GM18909 (cell line): ENCODE data around the gene PRSS23.
A peak's percentile ranks its signal among the peaks of the same experiment; 100 is the strongest.

Experiments
- ATAC-seq: cut with Tn5 transposase; IDR thresholded peaks from one replicate; pipeline ENCODE4 v1.9.1; 2021; ENCODE audit warnings: mild to moderate bottlenecking; ENCODE audit not compliant: unreplicated experiment, poor library complexity

PRSS23 gene

DNA sequence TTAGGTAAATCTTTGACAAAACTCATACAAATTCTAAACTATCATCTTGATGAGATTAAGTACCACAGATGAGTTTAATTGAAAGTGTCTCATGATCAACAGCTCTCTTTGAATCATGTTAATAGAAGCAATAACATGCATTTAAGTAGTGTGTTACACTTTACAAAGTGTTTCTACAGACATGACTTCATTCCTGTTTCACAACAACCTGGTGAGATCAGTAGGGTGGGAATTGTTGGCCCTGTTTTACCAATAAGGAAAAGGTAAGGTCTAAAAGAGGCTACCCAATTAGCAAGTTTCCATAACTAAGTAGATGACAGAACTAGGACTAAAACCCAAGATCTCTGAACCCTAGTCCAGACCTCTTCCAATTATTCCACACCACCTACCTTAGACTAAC lies 12.7 kb upstream of the PRSS23 start:
- no peak for ATAC-seq

DNA sequence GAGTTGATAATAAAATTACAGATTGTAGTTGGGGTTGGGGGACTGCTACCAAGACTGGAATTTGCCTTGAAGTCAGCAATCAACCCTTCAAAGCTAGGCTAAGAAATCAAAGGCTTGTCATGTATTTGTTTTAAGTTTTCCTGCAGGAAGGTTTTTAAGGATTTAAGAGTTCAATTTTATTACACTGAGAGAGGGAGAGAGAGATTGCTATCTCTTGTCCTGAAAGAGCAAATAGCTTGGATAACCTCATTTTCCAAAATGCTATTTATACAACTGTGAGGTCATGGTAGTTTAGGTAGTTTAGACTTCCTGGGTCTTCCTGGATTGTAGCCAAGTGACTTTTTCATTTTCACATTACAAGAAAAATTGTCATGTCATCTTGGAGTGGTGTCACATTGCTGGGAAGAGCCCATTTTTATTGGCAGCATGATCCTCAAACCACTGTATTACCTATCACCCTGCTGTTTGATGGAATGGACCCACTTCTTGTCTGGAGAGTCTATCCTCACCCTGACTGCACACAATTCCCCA lies 10.1 kb upstream of the PRSS23 start:
- ATAC-seq: no peak

DNA sequence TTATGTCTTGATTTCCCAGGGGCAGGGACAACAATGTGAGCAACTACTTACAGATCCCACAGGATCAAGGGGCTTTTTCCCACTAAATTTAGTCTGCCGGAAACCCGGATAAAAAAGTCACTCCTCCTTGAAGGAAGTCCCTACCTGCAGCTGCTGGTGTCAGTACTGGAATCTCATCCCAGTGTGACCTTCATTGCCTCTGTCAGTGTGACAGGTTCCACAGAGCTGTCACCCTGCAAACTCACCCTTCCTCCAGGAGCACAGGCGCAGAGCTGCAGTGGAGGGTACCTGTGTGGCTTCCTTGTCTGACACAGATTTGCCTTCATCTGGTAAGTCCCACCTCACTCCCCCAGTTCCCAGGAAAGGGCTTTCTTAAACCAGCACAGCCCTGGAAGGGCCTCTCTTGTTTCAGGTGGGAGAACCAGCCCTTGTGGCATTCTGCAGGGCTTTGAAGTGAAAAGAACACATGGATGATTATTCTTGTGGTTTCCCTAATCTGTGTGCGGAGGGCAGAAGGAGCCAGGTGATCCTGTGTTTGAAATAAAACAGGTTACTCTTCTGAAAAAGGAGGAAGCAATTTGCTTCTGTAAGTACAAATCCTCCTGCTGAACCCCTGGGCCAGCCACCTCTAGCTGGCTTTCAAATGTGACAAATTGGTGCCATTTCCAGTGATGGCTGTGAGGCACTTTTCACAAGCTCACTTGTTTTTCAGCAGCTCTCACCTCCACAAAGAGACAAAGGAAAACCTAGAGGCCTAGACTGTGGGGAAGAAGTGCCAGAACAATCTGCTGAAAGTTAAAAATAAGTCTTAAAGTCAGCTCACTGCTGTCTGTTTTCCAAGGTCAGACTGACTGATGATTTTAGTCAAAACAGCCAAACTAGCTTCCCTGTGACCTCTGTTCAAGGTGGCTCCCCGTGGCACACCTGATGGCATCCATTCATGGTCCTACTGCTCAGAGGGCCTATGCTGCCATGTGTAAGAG lies 9.2 kb upstream of the PRSS23 start:
- no peak for ATAC-seq

DNA sequence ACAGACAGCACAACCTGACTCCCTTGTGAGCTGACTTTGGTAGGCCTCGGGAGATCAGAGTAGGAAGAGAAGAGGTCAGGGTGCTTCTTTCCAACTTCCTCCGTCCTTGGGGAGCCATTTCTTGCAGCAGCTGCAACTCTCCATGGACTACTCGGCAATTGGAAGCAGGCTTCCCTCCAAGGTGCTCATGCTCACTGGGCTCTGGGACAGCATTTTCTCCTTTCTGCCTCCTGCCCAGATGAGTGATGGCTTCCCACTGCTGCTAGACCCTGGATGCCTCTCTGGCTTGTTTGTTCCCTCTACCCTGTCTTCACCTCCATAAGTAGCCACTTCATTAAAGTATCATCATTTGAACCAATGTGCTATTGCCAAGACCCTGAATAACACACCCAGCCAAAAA lies 8.2 kb upstream of the PRSS23 start:
- ATAC-seq: no peak

DNA sequence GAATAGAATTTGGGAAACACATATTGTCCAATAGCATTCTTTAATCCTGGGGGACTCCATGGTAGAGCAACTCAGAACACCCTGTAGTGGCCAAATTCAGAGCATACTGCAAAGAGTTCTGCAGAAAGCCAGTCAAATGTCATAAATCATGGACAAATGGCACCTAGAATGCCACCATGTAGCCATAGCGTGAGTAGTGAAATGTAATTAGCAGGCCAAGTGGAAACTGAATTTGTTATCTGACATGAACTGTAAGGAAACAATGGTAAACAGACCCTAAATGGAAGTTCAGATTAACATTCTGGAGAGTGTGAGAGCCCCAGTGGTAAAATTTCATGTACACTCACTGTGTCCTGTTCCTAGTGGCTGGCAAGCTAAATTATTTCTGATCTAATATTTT lies 7.0 kb upstream of the PRSS23 start:
- no peak for ATAC-seq

DNA sequence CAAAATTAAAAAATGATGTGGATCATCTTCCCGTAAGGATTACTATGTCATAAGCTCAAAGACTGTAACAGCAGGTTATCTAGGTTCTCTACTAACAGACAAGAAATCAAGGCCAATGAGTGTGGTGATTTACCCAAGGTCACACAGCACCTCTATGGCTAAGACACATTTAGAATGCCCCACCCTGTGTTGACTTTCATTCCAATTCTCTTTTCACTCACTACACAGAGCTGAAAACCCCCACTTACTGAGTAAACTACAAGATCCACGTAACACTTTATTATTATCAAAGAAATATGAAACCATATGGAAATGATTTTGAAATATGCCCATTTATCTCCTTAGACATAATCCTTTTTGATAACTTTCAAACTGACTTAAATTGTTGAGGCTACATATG lies 4.8 kb upstream of the PRSS23 start:
- no peak for ATAC-seq

DNA sequence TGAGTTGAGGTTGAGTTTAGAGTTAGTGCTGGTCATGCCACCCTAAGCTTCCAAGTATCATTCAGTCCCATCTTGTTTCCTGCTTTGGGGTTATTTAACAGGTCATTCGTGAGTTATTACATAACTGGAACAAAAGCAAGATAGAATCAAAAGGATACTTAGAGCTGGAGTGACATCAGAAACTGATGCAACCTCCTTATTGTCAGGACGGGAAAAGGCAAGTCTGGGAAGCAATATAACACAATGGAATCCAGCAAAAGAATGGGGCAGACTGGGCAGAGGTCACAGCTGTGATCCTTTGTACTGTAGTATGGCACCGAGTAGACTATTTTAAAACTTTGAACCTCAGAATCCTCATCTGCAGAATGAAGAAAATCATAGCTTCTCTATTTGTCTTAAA lies 4.4 kb upstream of the PRSS23 start:
- ATAC-seq: no peak

DNA sequence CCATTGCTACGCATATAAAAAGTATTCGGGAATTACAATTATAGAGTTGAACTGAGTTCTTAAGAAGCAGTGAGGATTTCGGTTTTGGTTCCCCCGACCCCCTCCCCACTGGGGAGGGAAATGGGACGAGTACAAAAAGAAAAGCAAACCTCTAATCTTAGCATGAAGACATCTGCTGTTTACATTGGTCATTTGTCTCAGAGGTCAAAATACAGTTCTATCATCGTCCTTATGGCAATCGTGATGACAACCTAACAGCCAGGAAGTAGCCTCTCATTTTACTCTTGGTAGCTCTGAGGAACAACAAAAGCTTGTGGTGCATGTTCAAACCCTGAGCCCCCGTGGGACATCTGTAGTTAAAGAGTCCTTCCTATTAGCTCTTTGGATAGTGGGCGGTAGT lies 3.2 kb upstream of the PRSS23 start:
- no peak for ATAC-seq

DNA sequence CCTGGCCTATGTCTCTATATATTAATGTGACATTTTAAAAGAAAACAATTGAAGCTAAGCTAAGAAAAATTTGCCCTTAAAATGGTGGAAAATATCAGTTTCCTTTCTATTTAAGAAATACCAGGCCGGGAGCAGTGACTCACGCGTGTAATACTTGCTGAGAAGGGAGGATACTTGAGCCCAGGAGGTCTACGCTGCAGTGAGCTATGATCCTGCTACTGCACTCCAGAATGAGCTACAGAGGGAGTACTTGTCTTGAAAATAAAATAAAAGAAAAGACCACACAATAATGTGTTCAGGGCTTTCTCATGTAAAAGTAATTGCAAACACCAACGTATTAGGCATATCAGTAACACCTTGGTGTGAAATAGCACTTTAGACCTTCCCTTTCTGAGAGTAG lies 1.4 kb upstream of the PRSS23 start:
- ATAC-seq: no peak

DNA sequence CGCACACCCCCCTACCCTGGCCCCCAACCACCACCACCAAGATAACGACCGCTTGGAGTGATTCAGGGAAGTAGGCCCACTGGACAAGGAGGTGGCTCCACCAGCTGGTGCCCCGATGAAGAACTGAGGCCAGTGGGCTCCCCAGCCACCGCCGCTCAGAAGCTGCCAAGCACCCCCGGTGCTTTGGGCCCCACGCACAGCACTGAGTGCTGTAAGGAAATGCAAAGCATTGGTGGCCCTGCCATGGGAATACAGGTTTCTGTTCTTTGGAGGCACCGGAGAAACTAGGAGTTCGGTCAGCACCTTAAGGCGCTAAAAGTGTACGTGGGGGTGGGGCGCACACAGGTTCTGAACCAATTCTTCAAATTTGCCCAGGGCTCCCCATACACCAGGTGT lies 664 bp upstream of the PRSS23 start:
- no peak for ATAC-seq

DNA sequence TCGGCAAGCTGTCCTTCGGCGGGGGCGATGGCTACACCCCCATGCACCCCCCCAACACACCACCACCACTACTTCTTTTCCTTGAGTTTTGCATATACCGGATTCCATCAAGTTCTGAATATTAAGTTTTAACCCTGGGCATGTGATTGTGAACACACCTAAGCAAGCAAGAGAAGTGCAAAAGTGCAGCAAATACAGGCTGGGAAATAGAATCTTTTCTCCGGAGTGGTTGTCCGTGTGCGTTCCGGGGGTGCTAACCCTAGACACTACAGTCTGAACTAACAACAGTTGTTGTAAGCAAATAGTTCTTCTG lies 574 bp downstream of the PRSS23 start:
- ATAC-seq: no peak

DNA sequence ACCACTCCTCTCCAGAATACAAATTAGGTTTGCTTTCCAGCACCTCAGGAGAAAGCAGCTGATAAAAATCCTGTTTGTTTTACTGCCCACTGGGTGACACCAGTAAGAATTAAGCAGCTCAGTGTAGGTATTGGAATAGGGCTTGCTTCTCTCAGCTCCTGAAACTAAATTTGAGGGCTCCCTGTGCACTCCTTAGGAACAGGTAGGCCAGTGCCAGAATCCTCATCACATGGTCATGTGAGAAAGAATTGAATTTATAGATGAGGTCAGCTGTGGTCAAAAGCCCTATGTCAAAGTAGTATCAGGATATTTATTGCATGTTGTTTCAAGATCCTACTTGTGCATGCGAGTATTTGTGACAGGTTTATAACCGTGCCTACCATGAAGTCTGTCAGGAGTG lies 1.0 kb downstream of the PRSS23 start:
- ATAC-seq: no peak

DNA sequence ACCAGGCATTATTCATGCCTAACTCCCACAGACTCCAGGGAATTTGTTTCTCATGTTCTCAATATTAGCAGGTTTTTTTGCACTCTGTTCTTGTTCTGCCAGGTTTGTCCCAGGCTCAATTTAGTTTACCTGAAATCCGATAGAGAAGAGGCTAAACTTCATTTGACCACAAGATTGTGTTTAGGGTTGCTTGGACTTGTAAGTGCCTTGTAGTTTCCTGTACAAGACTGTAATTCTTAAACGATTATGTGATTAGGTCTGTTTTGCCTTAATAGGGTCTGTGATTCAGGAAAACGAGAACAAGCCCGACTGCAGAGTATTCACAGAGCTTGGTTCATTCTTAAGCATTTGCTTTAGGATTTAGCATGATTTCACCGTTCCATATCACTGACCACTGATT lies 1.8 kb downstream of the PRSS23 start:
- ATAC-seq: no peak

DNA sequence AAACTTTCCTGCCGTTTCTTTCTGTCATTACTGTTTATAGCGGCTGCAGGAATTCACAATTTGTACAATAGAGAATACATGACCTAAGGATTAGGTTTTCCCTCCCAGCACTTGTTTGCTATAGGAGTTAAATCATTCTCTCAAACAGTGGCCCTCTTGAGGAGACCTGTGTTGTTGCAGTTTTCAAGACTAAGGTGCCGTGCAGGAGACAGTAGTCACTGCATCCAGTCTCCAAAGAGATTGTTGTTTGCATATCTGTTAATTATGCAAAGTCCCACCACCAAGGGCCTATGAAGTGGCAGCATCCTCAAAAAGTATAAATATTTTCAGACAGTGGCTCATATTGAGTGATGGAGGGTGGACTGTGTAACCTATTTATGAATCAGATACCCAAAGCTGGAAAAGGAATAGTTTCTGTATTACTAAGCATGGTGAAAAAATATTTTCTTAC lies 2.3 kb downstream of the PRSS23 start:
- ATAC-seq: no peak

DNA sequence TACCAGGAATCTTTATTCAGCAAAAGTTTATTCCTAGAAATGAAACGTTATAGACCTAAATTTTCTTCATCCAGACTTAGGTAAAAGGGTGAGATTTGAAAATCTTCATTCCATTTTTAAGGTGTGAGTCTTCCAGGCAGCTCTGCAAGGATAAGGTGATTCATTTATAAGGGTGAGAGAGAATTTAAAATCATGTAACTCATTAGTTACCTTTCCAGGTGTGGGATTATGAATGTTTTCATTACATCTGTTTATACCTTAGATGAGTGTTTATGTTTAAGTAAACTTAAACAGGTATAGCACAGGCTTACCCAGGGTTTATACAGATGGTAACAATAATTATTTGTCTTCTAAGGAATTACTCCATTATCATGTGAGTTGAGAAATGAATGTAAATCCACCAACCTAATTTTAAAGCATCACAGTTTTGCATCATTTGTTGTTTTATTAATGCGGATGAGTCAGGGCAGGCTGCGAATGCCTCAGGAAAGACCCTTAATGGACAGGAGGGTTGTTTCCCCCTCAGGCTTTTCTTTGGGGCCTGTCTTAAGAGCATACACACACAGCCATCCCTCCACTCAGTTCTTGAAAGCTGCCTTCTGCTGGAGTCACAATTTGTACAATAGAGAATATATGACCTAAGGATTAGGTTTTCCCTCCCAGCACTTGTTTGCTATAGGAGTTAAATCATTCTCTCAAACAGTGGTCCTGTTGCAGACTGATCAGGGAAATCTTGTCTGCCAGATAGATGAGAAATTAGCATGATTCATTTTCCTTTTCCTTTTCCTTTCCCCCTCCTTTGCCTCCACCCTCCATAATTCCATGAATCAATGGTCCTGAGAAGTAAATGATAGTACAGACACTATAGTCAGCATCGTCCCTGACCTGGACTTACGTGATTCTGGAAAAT lies 3.0 kb downstream of the PRSS23 start:
- ATAC-seq: no peak

DNA sequence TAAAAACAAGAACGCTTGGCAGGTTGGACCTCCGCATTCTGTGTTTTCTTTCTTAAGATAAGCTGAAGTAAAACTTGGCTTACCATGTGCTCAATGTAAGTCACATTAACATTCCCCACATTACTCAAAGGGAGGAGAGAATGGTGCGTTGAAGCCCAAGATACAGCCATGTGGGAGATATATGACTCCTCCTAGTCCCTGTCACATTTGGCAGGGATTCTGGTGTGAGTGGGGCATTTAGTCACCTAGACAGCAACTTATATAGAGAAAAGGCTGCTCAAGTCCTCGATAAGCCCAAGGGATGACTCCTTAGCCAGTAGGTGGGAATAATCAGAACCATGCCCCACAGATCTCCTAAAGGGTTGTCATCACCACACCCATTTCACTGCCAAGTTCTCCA lies 4.6 kb downstream of the PRSS23 start:
- ATAC-seq: no peak

DNA sequence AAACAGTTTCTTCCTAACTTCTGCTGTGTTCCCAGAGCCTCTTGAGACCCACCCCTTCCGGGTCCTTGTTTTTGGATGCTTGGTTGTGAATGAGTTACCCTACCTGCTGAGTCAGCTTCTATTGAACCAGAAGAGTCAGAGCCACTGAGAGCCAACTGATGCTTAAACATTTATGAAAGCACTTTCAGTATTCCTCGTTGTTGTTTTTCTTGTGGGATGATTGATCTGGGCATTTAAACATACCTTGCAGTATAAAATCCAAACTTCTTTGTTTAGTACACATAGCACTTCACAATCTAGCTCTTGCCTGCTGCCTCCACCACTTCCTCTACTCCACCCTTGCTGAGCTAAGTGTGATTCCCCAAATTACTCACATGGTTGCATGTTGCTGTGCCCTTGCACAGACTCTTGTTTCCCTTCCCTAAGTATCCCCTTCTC lies 5.5 kb downstream of the PRSS23 start:
- ATAC-seq: peak; percentile 84

DNA sequence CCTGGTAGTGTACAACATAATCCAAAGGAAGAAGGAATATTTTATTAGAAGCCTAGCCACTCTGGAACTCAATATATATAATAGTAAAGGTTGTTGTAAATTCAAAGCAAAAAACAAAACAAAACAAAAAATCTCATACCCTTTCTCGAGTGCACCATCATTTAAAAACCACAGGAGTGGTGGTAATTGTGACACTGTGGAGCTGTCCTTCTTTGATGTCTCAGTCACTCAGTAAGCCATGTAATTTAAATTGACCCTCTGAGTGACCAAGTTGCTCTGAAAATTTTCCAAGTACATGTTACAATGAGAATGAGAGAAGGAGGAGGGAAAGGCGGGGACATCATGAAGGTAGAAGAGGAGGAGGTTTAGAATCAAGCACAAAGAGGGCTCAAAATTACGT lies 6.6 kb downstream of the PRSS23 start:
- ATAC-seq: no peak

DNA sequence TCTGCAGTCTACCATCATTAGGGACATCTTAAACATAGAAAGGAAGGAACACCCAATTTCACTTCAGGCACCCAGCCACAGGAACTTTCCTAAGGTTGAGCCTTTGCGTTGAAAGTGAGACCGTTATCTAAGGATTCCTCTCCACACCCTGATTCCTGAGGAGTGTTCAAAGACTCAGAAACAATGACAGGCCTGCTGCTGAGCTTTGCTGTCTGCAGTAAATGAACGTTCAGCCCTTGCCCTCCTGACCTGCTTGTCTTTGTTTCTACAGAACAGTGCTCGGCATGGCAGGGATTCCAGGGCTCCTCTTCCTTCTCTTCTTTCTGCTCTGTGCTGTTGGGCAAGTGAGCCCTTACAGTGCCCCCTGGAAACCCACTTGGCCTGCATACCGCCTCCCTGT lies 7.0 kb downstream of the PRSS23 start:
- no peak for ATAC-seq

DNA sequence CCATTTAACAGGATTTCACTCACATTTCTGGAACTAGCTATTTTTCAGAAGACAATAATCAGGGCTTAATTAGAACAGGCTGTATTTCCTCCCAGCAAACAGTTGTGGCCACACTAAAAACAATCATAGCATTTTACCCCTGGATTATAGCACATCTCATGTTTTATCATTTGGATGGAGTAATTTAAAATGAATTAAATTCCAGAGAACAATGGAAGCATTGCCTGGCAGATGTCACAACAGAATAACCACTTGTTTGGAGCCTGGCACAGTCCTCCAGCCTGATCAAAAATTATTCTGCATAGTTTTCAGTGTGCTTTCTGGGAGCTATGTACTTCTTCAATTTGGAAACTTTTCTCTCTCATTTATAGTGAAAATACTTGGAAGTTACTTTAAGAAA lies 9.2 kb downstream of the PRSS23 start:
- no peak for ATAC-seq

DNA sequence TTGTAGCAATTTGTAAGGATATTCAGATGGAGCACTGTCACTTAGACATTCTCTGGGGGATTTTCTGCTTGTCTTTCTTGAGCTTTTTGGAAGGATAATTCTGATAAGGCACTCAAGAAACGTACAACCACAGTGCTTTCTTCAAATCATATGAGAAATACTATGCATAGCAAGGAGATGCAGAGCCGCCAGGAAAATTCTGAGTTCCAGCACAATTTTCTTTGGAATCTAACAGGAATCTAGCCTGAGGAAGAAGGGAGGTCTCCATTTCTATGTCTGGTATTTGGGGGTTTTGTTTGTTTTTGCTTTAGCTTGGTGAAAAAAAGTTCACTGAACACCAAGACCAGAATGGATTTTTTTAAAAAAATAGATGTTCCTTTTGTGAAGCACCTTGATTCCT lies 9.9 kb downstream of the PRSS23 start:
- no peak for ATAC-seq
